ENCODE data around the gene ITPR3. TPM values are rescaled to one million over a fixed set of nuclear protein-coding genes. Genes with fewer than 3 reads are reported as not detected.

Gene ITPR3
- total and polyA plus RNA-seq, 4 donors: 0.49 to 2.8 (median 0.71) TPM

- Histone ChIP-seq H3K4me1 (ENCODE audit: control insufficient read depth in 4 of 4, insufficient read depth in 4 of 4, low read length in 3 of 4) (peaks cover 0 to 5% (median 0%) of the 10 kb centered on the region in 4 donors), H3K36me3 (ENCODE audit: control insufficient read depth in 4 of 4, insufficient read depth in 3 of 4, low read depth in 1 of 4, low read length in 3 of 4) (no peaks in the 10 kb centered on the region), H3K4me3 (ENCODE audit: low read depth in 1 of 3, low read length in 3 of 3) (no peak overlapping the region), H3K9me3 (ENCODE audit: control insufficient read depth in 4 of 4, low read length in 3 of 4) (peaks cover 0 to 3% (median 1%) of the 10 kb centered on the region in 4 donors), H3K9ac (ENCODE audit: low read depth in 1 of 2, low read length in 2 of 2) (no peak overlapping the region), H3K27ac (ENCODE audit: low read depth in 1 of 2, low read length in 2 of 2) (no peak overlapping the region), H3K27me3 (ENCODE audit: control insufficient read depth in 4 of 4, insufficient read depth in 4 of 4, low read length in 3 of 4) (no peaks in the 10 kb centered on the region)
- DNase-seq (ENCODE audit: low spot score): no peak
- TF ChIP-seq YY1 (IDR thresholded peaks at IDR 0.05) (no peak), HNF4A (conservative IDR thresholded peaks at IDR 0.05) (no peak), TAF1 (conservative IDR thresholded peaks at IDR 0.05) (no peak), SP1 (IDR thresholded peaks at IDR 0.05) (no peak), RXRA (IDR thresholded peaks at IDR 0.05) (no peak), NR2F2 (IDR thresholded peaks at IDR 0.05) (no peak)
- WGBS: 64% methylated on average over 8 of the region's 8 CpGs
Observed at GRCh38 chr6:33613146-33613794, 7.9 kb upstream of the ITPR3 start.

GRCh38 chr6:33613795-33614168 is 7.3 kb upstream of the ITPR3 start:
- Histone ChIP-seq H3K9ac (ENCODE audit: low read depth in 1 of 2, low read length in 2 of 2) (no peak overlapping the region), H3K4me3 (ENCODE audit: low read depth in 1 of 3, low read length in 3 of 3) (no peak overlapping the region), H3K27ac (ENCODE audit: low read depth in 1 of 2, low read length in 2 of 2) (no peak overlapping the region), H3K9me3 (ENCODE audit: control insufficient read depth in 4 of 4, low read length in 3 of 4) (peaks cover 0 to 3% (median 1%) of the 10 kb centered on the region in 4 donors), H3K4me1 (ENCODE audit: control insufficient read depth in 4 of 4, insufficient read depth in 4 of 4, low read length in 3 of 4) (peaks cover 0 to 5% (median 0%) of the 10 kb centered on the region in 4 donors), H3K36me3 (ENCODE audit: control insufficient read depth in 4 of 4, insufficient read depth in 3 of 4, low read depth in 1 of 4, low read length in 3 of 4) (no peaks in the 10 kb centered on the region), H3K27me3 (ENCODE audit: control insufficient read depth in 4 of 4, insufficient read depth in 4 of 4, low read length in 3 of 4) (no peaks in the 10 kb centered on the region)
- no peak for DNase-seq (ENCODE audit: low spot score)
- no peak for TF ChIP-seq NR2F2 (IDR thresholded peaks at IDR 0.05)
- TF ChIP-seq YY1 (IDR thresholded peaks at IDR 0.05): no peak
- TF ChIP-seq HNF4G (IDR thresholded peaks at IDR 0.05): no peak
- TF ChIP-seq SP1 (IDR thresholded peaks at IDR 0.05): no peak
- TF ChIP-seq, protein P1, sequence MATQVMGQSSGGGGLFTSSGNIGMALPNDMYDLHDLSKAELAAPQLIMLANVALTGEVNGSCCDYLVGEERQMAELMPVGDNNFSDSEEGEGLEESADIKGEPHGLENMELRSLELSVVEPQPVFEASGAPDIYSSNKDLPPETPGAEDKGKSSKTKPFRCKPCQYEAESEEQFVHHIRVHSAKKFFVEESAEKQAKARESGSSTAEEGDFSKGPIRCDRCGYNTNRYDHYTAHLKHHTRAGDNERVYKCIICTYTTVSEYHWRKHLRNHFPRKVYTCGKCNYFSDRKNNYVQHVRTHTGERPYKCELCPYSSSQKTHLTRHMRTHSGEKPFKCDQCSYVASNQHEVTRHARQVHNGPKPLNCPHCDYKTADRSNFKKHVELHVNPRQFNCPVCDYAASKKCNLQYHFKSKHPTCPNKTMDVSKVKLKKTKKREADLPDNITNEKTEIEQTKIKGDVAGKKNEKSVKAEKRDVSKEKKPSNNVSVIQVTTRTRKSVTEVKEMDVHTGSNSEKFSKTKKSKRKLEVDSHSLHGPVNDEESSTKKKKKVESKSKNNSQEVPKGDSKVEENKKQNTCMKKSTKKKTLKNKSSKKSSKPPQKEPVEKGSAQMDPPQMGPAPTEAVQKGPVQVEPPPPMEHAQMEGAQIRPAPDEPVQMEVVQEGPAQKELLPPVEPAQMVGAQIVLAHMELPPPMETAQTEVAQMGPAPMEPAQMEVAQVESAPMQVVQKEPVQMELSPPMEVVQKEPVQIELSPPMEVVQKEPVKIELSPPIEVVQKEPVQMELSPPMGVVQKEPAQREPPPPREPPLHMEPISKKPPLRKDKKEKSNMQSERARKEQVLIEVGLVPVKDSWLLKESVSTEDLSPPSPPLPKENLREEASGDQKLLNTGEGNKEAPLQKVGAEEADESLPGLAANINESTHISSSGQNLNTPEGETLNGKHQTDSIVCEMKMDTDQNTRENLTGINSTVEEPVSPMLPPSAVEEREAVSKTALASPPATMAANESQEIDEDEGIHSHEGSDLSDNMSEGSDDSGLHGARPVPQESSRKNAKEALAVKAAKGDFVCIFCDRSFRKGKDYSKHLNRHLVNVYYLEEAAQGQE (IDR thresholded peaks at IDR 0.05): no peak
- no peak for TF ChIP-seq JUND (IDR thresholded peaks at IDR 0.05)
- TF ChIP-seq TAF1 (conservative IDR thresholded peaks at IDR 0.05): no peak
- no peak for TF ChIP-seq GABPA (IDR thresholded peaks at IDR 0.05 in 1 of 2, conservative IDR thresholded peaks at IDR 0.05 in 1 of 2)
- no peak for TF ChIP-seq FOXA2 (IDR thresholded peaks at IDR 0.05)
- TF ChIP-seq FOXA1 (IDR thresholded peaks at IDR 0.05): no peak
- no peak for TF ChIP-seq CTCF (IDR thresholded peaks at IDR 0.05; ENCODE audit: low read depth, low read length, missing input control)
- TF ChIP-seq HNF4A (conservative IDR thresholded peaks at IDR 0.05): no peak
- TF ChIP-seq, protein P2, sequence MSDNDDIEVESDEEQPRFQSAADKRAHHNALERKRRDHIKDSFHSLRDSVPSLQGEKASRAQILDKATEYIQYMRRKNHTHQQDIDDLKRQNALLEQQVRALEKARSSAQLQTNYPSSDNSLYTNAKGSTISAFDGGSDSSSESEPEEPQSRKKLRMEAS (IDR thresholded peaks at IDR 0.05): no peak
- TF ChIP-seq EGR1 (IDR thresholded peaks at IDR 0.05; ENCODE audit: low read depth in 2 of 2): no peak
- TF ChIP-seq, protein P3, sequence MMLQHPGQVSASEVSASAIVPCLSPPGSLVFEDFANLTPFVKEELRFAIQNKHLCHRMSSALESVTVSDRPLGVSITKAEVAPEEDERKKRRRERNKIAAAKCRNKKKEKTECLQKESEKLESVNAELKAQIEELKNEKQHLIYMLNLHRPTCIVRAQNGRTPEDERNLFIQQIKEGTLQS (IDR thresholded peaks at IDR 0.05): no peak
- 76% methylated on average over 10 of the region's 10 CpGs for WGBS
